GM12873 (cell line): ENCODE measurements around the gene POLDIP2.
A peak's percentile ranks its signal among the peaks of the same experiment; 100 is the strongest.

Source experiments
- CTCF ChIP-seq: IDR thresholded peaks from 2 replicates; pipeline ENCODE4 v1.5.1; 2012; ENCODE audit warnings: low read depth, mild to moderate bottlenecking, moderate library complexity, low read length, control low read depth; ENCODE audit not compliant: insufficient read depth; ENCODE audit errors: missing control alignments

The POLDIP2 gene

GRCh38 chr17:28326114-28326513 lies 31.2 kb downstream of the POLDIP2 start:
- TF ChIP-seq CTCF: no peak

- no peak for TF ChIP-seq CTCF
These were observed 32.1 kb downstream of the POLDIP2 start for GRCh38 chr17:28325211-28325610.

GRCh38 chr17:28324781-28325180 lies 32.5 kb downstream of the POLDIP2 start:
- no peak for TF ChIP-seq CTCF

- TF ChIP-seq CTCF: no peak
These were observed 33.0 kb downstream of the POLDIP2 start for GRCh38 chr17:28324267-28324745.

- no peak for TF ChIP-seq CTCF
These were observed 36.9 kb downstream of the POLDIP2 start for GRCh38 chr17:28320215-28321061.

- TF ChIP-seq CTCF: no peak
These were observed 37.8 kb downstream of the POLDIP2 start for GRCh38 chr17:28319598-28319935.

GRCh38 chr17:28318759-28319597 lies 38.3 kb downstream of the POLDIP2 start, which contains the start of gene TMEM97:
TSS of gene TMEM97 (plus strand) at chr17:28319200. CDS start at chr17:28319240, 40 bp downstream.
- TF ChIP-seq CTCF: peak; percentile 1
